H1 (cell line): ENCODE results near the gene GNA12. TPM values are rescaled to one million over a fixed set of nuclear protein-coding genes. Genes with fewer than 3 reads are reported as not detected.
A peak's percentile ranks its signal among the peaks of the same experiment; 100 is the strongest.

ENCODE experiments used
- CTCF ChIA-PET: fragments of 300-600 bp; sonication (Branson Sonifier 250); formaldehyde crosslinking; loops from one replicate; lab custom pipeline; 2021; ENCODE audit not compliant: partially characterized antibody; lab: Charles Lee
- POLR2A ChIA-PET: fragments of 300-600 bp; sonication (Branson Sonifier 250); formaldehyde crosslinking; loops from one replicate; lab custom pipeline; 2021; ENCODE audit warnings: inconsistent platforms; ENCODE audit not compliant: partially characterized antibody; lab: Charles Lee
- DNase-seq, 2 experiments: peaks; one replicate each; pipeline versions ENCODE4 v3.0.0 to v3.0.0-alpha.2; 2010 to 2022; ENCODE audit warnings: low spot score in 2 of 2, low read depth in 1 of 2, mixed read lengths in 1 of 2
- FAIRE-seq: peaks from 2 replicates; lab custom pipeline; 2011; peaks lifted over from hg19 to GRCh38; lab: Jason Lieb, UNC
- H2AFZ ChIP-seq: 2 replicates; pipeline ENCODE4 v1.8.1; 2012; ENCODE audit warnings: low read length, inconsistent platforms
- H2AK5ac ChIP-seq: 2 replicates; pipeline ENCODE4 v1.6.1; 2013; ENCODE audit warnings: low read depth, low read length
- H2BK120ac ChIP-seq: replicated peaks from 2 replicates; pipeline ENCODE3; 2013; ENCODE audit warnings: low read depth, low read length, inconsistent platforms
- H2BK12ac ChIP-seq: 2 replicates; pipeline ENCODE4 v1.6.1; 2013; ENCODE audit warnings: low read depth, low read length
- H2BK15ac ChIP-seq: 2 replicates; pipeline ENCODE4 v1.6.1; 2013; ENCODE audit warnings: low read length
- H2BK20ac ChIP-seq: 2 replicates; pipeline ENCODE4 v1.6.1; 2013; ENCODE audit warnings: low read length
- H2BK5ac ChIP-seq: 2 replicates; pipeline ENCODE4 v1.6.1; 2013; ENCODE audit warnings: low read depth, low read length
- H3K14ac ChIP-seq: 2 replicates; pipeline ENCODE4 v1.6.1; 2013; ENCODE audit warnings: inconsistent platforms; ENCODE audit not compliant: insufficient read length
- H3K18ac ChIP-seq: 2 replicates; pipeline ENCODE4 v1.6.1; 2013; ENCODE audit warnings: low read length; ENCODE audit errors: extremely low read depth
- H3K23ac ChIP-seq: 2 replicates; pipeline ENCODE4 v1.6.1; 2013; ENCODE audit warnings: inconsistent platforms; ENCODE audit not compliant: insufficient read length
- H3K23me2 ChIP-seq: 2 replicates; pipeline ENCODE4 v1.6.1; 2013; ENCODE audit warnings: low read depth, low read length
- H3K27ac ChIP-seq: 2 replicates; pipeline ENCODE4 v1.6.1; 2011; ENCODE audit warnings: low read depth, low read length, inconsistent platforms
- H3K27me3 ChIP-seq, 4 experiments: replicated peaks in 1 of 4; 1 replicate in 1 of 4; 2 replicates in 3 of 4; pipeline versions ENCODE4 v1.6.1 to v1.8.1; 2011 to 2013; ENCODE audit warnings: low read length in 3 of 4, mild to moderate bottlenecking in 3 of 4, inconsistent platforms in 2 of 4, mixed read lengths in 2 of 4, moderate library complexity in 1 of 4; ENCODE audit not compliant: control insufficient read depth in 3 of 4, insufficient read depth in 3 of 4; ENCODE audit errors: extremely low read depth in 1 of 4
- H3K36me3 ChIP-seq, 4 experiments: 2 replicates each; pipeline versions ENCODE4 v1.6.1 to v1.8.1; 2011 to 2013; ENCODE audit warnings: mild to moderate bottlenecking in 4 of 4, low read length in 3 of 4, moderate library complexity in 2 of 4, control low read depth in 1 of 4, inconsistent platforms in 1 of 4; ENCODE audit not compliant: insufficient read depth in 4 of 4, control insufficient read depth in 2 of 4
- H3K4ac ChIP-seq: replicated peaks from 2 replicates; pipeline ENCODE3; 2013; ENCODE audit warnings: low read length, low read depth, mixed read lengths, inconsistent platforms; ENCODE audit not compliant: insufficient read length
- H3K4me1 ChIP-seq, 4 experiments: replicated peaks in 1 of 4; 1 replicate in 1 of 4; 2 replicates in 3 of 4; pipeline versions ENCODE4 v1.6.1 to v1.8.1; 2011 to 2013; ENCODE audit warnings: low read length in 3 of 4, inconsistent platforms in 2 of 4, mixed read lengths in 1 of 4; ENCODE audit not compliant: insufficient read depth in 4 of 4, control insufficient read depth in 3 of 4
- H3K4me2 ChIP-seq, 2 experiments: 2 replicates each; pipeline versions ENCODE4 v1.6.1 to v1.8.1; 2011 to 2013; ENCODE audit warnings: low read depth in 2 of 2, low read length in 2 of 2, control low read depth in 1 of 2, inconsistent platforms in 1 of 2, mild to moderate bottlenecking in 1 of 2; ENCODE audit not compliant: insufficient read depth in 1 of 2
- H3K4me3 ChIP-seq, 4 experiments: fragments of 200-600, 300-600 bp in 1 of 4; sonication (generic), shearing (Covaris generic), sonication (Bioruptor Twin) in 1 of 4; 2 replicates each; pipeline versions ENCODE4 v1.5.1 to v1.8.1; 2011 to 2016; ENCODE audit warnings: low read length in 4 of 4, low read depth in 3 of 4, control low read depth in 2 of 4, inconsistent platforms in 2 of 4, mild to moderate bottlenecking in 2 of 4, mixed read lengths in 1 of 4, moderate library complexity in 1 of 4; ENCODE audit not compliant: insufficient read depth in 2 of 4; ENCODE audit errors: extremely low read depth in 1 of 4
- H3K56ac ChIP-seq: replicated peaks from 2 replicates; pipeline ENCODE3; 2013; ENCODE audit warnings: low read depth, mild to moderate bottlenecking, mixed read lengths, low read length, inconsistent platforms; ENCODE audit not compliant: insufficient read length
- H3K79me1 ChIP-seq: 2 replicates; pipeline ENCODE4 v1.6.1; 2013; ENCODE audit warnings: low read depth, low read length, control low read depth
- H3K79me2 ChIP-seq, 2 experiments: 2 replicates each; pipeline versions ENCODE4 v1.6.1 to v1.8.1; 2012 to 2013; ENCODE audit warnings: low read length in 2 of 2, mild to moderate bottlenecking in 2 of 2, inconsistent platforms in 1 of 2; ENCODE audit not compliant: insufficient read depth in 2 of 2, control insufficient read depth in 1 of 2
- H3K9ac ChIP-seq, 4 experiments: replicated peaks in 1 of 4; 1 replicate in 1 of 4; 2 replicates in 3 of 4; pipeline versions ENCODE4 v1.6.1 to v1.8.1; 2011 to 2013; ENCODE audit warnings: low read depth in 3 of 4, low read length in 3 of 4, control low read depth in 2 of 4, mild to moderate bottlenecking in 2 of 4, moderate library complexity in 2 of 4, inconsistent platforms in 1 of 4; ENCODE audit errors: extremely low read depth in 1 of 4
- H3K9me3 ChIP-seq, 2 experiments: 2 replicates each; pipeline versions ENCODE4 v1.6.1 to v1.8.1; 2012 to 2013; ENCODE audit warnings: mild to moderate bottlenecking in 2 of 2, moderate library complexity in 2 of 2, control low read depth in 1 of 2, inconsistent platforms in 1 of 2, low read depth in 1 of 2, low read length in 1 of 2, mixed read lengths in 1 of 2; ENCODE audit not compliant: insufficient read depth in 2 of 2
- H4K20me1 ChIP-seq, 2 experiments: replicated peaks in 1 of 2; 2 replicates each; pipeline versions ENCODE3 to v1.8.1; 2011 to 2013; ENCODE audit warnings: inconsistent platforms in 2 of 2, low read length in 2 of 2, mild to moderate bottlenecking in 1 of 2; ENCODE audit not compliant: insufficient read depth in 2 of 2, control insufficient read depth in 1 of 2
- H4K5ac ChIP-seq: 2 replicates; pipeline ENCODE4 v1.6.1; 2013; ENCODE audit warnings: low read length, low read depth, mixed read lengths, inconsistent platforms; ENCODE audit not compliant: insufficient read length
- H4K8ac ChIP-seq: 2 replicates; pipeline ENCODE4 v1.8.0; 2013; ENCODE audit warnings: mild to moderate bottlenecking, moderate library complexity, low read length, inconsistent platforms; ENCODE audit not compliant: insufficient read depth; ENCODE audit errors: extremely low read depth
- H4K91ac ChIP-seq: replicated peaks from 2 replicates; pipeline ENCODE3; 2013; ENCODE audit warnings: low read length, mixed read lengths, inconsistent platforms; ENCODE audit not compliant: insufficient read length
- CHD2 ChIP-seq: IDR thresholded peaks from 2 replicates; pipeline ENCODE4 v1.6.1; 2012; ENCODE audit warnings: low read length, improper control_type of control experiment
- POLR2A ChIP-seq, 2 experiments: IDR thresholded peaks; 1 replicate in 1 of 2; 2 replicates in 1 of 2; pipeline ENCODE4 v1.6.1; 2011; ENCODE audit warnings: low read depth in 2 of 2, low read length in 2 of 2, mild to moderate bottlenecking in 2 of 2; ENCODE audit errors: control extremely low read depth in 1 of 2
- RFX5 ChIP-seq: IDR thresholded peaks from 2 replicates; pipeline ENCODE4 v1.6.1; 2011; ENCODE audit warnings: low read depth, low read length, improper control_type of control experiment, borderline replicate concordance
- WGBS, 2 experiments: shearing (Covaris generic) in 1 of 2; methylation state at CpG; one replicate each; pipeline versions ENCODE4 v1.1.6 to v1.1.7; 2013 to 2015; ENCODE audit warnings: low lambda C conversion rate in 2 of 2, mixed read lengths in 2 of 2, inconsistent platforms in 1 of 2, low coverage in 1 of 2, missing lambda C conversion rate in 1 of 2; ENCODE audit not compliant: insufficient replicate concordance in 2 of 2, insufficient coverage in 1 of 2, insufficient read length in 1 of 2; ENCODE audit errors: extremely low coverage in 1 of 2, missing lambda C conversion rate in 1 of 2; 5-methylcytosine and 5-hydroxymethylcytosine counted together
- polyA plus RNA-seq, 7 experiments: library from polyadenylated mRNA; depleted of rRNA in 3 of 7; stranded (reverse) in 5 of 7; unstranded in 2 of 7; fragments of >200 nt in 5 of 7; fragments of 200-250 nt in 2 of 7; gene quantifications; 1 replicate in 5 of 7; 2 replicates in 1 of 7; 4 replicates in 1 of 7; pipeline versions ENCODE4 v1.2.1 to v1.2.3, GENCODE V29; 2011 to 2013; ENCODE audit warnings: missing spikeins in 2 of 7, mixed read lengths in 2 of 7
- total RNA-seq: library from RNA; stranded (reverse); fragmentation: NEBNext Ultra II Directional; extraction: Animal tissue kit (Norgen Biotek cat#: 25700); gene quantifications from 2 replicates; pipeline ENCODE4 v1.2.1, GENCODE V29; 2021

Gene GNA12
- total and polyA plus RNA-seq, 2 of the 8 experiments (the other 6 are each of a cell fraction or from before 2014, with no cell fraction given), result 96.5 to 109 TPM

- H3K4ac ChIP-seq, result no peak overlapping the region
- no peak overlapping the region for H4K8ac ChIP-seq
- TF ChIP-seq RFX5 (no peak), POLR2A (IDR thresholded peaks at IDR 0.05; ENCODE audit: control extremely low read depth in 1 of 2, low read depth in 2 of 2, low read length in 2 of 2) (0 out of 3 replicates have a peak, but pooled peaks of 1 of the 2 experiments have one; percentile 20), CHD2 (no peak)
- DNase-seq (no peak), FAIRE-seq (no peak)
- H2BK15ac ChIP-seq, result no peak overlapping the region
- no peak overlapping the region for H3K18ac ChIP-seq
- H3K4me1 ChIP-seq, result no peaks in the 10 kb centered on the region; a peak in 4 of 7 replicates
- H2BK120ac ChIP-seq, result no peak overlapping the region
- H4K5ac ChIP-seq, result no peak overlapping the region
- H3K14ac ChIP-seq, result no peak overlapping the region
- H3K36me3 ChIP-seq, result peaks cover 0 to 12% (median 10%) of the 10 kb centered on the region in 4 experiments; a peak in 5 of 8 replicates
- no peak overlapping the region for H2BK5ac ChIP-seq
- H2BK12ac ChIP-seq, result no peak overlapping the region
- H2AK5ac ChIP-seq, result no peak overlapping the region
- ChIA-PET POLR2A (interaction anchor here (2.1 kb wide), 1 partner anchor 10 kb away, joined by 6 read pairs; no protein-coding TSS in a partner anchor), CTCF (interaction anchor here (0.7 to 11.4 kb wide), 8 partner anchors 10 to 191 kb away, joined by 3 to 125 read pairs (median 4); partner anchors contain the start of gene AMZ1)
- H3K79me1 ChIP-seq, result peaks cover 2% of the 10 kb centered on the region; the same call in 1 of the 2 replicates
- no peaks in the 10 kb centered on the region for H3K27me3 ChIP-seq
- no peak overlapping the region for H3K9ac ChIP-seq
- 94% methylated on average over 16 of the region's 16 CpGs; no CpG with 5 or more reads in 1 of the 2 experiments for WGBS, 2 experiments
- H3K4me3 ChIP-seq, result no peak overlapping the region
- H3K27ac ChIP-seq, result no peak overlapping the region
- H3K23me2 ChIP-seq, result no peaks in the 10 kb centered on the region
- no peaks in the 10 kb centered on the region; a peak in 1 of 4 replicates for H3K79me2 ChIP-seq
- no peak overlapping the region for H2AFZ ChIP-seq
- no peak overlapping the region for H4K91ac ChIP-seq
- no peak overlapping the region for H3K23ac ChIP-seq
- H3K56ac ChIP-seq, result no peak overlapping the region
- no peak overlapping the region for H2BK20ac ChIP-seq
- H3K4me2 ChIP-seq, result no peak overlapping the region
- no peaks in the 10 kb centered on the region for H3K9me3 ChIP-seq
- H4K20me1 ChIP-seq, result peaks cover 2 to 7% of the 10 kb centered on the region in 2 experiments
Measured at GRCh38 chr7:2720024-2720423, 124.1 kb downstream of the GNA12 start.
